IPS-NIHi7 (cell line): ENCODE measurements around the gene MROH7.
"Not testable (repeated sequence)": the region's sequence is repeated elsewhere in the genome, so short reads cannot be mapped to it uniquely, and the experiment has no call there.

Source experiments
- DNase-seq: peaks from one replicate; pipeline ENCODE4 v3.0.0; 2012; ENCODE audit warnings: mixed read lengths; ENCODE audit errors: extremely low spot score

The MROH7 gene

DNA sequence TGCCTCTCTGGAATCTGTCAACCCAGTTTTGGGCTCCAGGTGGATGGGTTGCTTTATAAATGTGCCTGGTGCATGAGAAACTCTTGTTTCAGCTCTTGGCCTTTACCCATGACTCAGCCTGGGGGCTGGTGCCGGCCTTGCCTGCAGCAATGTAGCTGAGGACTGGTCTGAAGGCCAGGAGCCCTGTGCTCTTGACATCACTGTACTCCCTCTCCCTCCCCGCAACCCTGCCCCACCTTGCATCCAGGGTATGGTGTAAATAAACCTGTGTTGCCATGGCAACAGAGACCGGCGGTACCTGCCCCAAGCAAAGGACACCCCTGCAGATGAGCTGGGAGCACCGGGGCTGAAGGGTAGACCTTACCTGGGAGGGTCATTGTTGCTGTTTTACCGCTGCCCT is 31.5 kb upstream of the MROH7 start:
- DNase-seq, result peak; percentile 54

DNA sequence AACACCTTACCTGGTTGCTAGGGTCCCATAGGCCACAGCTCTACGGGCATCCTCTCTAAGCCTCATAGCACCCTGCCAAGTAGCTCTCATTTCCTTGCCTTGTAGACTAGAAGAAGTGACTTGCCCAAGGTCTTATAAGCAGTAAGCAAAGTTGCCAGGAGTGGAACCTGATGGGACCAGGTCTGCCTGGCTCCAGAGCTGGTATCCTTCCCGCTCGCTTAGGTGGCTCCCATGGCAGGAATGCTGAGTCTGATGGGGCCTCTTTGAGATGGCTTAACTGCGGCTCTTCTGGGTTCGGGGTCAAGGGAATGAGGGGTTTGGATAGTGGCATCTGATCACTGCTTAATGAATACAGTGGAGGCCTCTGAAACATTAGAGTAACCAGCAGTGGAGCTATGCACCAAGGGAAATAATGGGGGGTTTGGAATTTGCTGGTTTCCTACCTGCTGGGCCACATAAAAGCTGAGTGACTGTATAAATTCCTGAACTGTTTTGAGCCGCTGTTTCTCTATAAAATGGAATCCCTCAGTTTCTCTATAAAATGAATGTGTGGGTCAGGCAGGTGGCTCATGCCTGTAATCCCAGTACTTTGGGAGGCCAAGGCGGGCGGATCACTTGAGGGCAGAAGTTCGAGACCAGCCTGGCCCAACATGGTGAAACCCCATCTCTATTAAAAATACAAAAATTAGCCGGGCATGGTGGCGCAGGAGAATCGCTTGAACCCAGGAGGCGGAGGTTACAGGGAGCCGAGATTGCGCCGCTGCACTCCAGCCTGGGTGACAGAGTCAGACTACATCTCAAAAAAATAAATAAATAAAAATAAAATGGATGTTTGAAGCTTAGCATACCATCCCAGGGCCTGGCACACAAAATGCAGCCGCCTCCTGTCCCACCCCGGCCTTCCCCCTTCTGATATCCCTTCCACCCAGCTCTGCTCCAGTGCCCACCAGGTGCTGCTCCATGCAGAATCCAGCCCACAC is 30.7 kb upstream of the MROH7 start:
- DNase-seq, result no peak

DNA sequence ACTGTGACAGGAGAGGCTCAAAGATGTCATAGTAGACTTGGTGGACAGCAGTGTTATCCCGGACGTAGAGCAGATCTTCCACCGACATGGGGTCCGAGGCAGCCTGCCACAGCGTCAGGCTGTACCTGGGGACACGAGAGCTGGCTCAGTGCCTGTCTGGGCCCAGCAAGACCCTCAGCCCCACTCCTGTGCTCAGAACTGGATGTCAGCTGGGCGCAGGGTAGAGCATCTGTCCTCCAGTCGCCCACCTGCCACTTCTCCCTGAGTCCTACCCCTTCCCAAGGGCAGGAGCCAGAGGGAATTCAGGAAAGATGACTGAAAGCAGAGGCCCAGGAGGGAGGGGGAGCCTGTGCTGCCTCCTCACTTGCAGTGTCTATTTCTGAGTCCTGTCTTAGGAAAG is 30.0 kb upstream of the MROH7 start:
- DNase-seq, result no peak

DNA sequence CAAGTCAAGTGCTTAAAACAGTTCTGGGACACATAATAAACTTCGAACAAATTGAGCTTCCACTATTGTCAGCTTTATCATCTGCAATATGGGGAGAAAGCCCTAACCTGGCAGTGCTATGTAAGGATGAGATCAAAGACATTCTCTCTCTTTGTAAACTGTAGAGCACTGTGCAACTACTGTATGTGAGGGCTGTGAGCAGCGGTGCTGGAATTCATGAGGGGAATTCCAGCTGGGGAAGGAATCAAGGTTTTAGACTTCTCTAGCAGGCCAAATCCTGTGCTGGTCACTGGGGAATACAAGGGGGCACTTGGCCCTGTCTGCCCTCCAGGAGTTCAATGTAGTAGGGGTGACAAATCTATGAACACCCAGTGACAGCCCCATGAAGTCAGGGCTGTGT is 27.6 kb upstream of the MROH7 start:
- DNase-seq, result no peak

DNA sequence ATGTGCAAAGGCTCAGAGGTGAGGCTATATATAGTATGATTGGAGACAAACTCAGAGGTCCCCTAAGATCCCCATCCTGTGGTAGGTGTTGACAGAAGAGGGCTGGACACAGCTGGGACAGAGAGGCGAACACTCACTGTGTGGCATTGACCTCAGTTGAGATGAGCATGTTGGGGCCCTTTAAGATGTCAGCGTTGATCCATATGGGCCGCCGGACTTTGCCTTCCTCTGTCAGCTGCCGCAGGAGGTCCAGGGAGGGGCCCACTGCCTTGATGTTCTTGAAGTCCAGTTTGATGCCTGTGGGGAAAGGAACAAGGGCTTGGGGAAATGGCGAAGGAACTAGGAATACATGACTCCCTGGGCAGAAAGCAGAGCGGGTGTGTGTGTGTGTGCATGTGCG is 27.0 kb upstream of the MROH7 start:
- DNase-seq, result no peak

DNA sequence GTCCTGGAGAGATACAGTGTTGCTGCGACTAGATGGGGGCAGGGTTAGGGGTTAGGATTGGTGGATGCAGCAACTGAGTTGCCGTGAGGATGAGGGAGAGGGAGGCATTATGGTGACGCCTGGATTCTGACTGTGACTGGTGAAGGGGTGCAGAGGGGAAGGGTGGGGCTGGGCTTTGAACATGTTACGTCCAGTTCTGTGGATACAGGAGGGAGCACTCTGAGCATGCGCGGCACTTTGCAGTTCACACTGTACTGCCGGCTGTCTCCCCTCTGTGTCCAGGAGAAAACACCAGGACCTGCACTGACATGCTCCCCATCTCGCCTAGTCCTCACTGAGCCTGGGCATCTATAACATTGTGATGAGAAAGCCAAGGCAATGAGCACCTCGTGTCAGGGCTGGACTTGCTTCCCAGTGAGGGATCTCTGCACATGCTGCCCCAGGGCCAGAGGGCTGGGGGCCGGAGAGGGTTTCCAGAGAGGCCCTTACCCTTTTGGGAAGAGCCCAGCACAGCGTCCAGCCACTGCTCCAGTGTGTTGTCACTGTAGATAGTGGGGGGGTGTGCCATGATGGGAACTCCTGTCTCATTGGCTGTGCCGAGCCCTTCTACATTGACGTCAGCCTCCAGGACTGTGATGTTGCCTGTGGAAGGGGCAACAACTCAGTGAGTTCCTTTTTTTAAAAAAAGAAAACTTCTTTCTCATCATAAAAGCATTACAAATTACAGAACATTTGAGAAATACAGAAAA is 25.9 kb upstream of the MROH7 start:
- DNase-seq, result no peak

DNA sequence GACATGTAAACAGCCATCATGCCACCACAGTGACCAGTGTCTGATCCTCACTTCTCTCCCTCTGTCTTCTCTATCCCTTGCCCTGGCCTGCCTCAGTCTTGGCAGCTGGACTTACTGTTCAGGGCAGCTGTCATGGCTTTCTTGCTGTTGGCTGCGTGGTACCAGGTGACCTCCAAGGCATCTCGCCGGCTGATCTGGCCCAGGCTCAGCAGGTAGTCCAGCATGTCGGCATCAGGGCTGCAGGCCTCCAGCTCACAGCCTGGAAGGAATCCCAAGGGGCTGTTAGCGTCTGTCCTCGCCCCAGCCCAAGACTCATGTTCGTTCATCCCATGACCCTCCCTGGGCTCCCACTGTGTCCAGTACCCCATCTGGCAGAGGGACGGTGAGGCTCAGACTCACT is 21.8 kb upstream of the MROH7 start:
- no peak for DNase-seq

DNA sequence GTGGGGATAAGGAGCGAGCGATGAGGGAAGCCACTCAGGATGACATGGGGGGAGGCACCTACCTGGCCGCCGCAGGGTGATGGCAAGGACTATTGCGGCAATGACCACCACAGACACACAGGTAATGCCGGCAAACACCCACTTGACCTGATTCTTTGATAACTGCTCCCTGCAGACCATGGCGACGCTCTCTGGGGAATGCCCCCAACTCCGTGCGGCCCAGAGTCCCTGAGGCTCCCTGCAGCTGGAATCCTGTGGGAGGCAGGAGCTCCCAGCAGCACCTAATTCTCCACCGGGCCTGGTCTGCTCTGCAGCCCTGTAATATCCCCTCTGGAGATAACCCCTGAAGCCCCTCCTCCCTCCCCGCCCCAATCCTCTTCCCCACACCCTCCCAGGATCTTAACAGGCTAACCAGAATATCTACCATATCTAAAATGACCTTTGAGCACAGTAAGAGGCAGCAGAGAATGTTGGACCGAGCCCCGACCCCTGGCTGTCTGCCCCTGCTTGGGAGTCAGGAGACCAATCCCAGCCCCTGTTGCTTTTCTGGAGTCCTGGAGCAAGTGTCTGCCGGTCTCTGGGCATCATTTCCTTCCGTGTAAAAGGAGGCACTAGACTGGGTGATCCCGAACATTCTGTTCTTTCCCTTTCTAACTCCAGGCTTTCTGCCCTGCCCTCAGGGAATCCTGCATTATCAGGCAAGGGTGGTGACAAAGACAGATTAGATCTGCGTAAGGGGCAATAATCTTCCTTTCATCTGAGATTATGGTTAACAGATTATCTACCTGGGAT is 18.2 kb upstream of the MROH7 start, which contains the start of gene FAM151A:
Gene FAM151A, minus strand, starts transcription at position 310 of the 792 bp plus-strand sequence. Its CDS starts 130 bp downstream, at position 180.
- DNase-seq, result no peak

DNA sequence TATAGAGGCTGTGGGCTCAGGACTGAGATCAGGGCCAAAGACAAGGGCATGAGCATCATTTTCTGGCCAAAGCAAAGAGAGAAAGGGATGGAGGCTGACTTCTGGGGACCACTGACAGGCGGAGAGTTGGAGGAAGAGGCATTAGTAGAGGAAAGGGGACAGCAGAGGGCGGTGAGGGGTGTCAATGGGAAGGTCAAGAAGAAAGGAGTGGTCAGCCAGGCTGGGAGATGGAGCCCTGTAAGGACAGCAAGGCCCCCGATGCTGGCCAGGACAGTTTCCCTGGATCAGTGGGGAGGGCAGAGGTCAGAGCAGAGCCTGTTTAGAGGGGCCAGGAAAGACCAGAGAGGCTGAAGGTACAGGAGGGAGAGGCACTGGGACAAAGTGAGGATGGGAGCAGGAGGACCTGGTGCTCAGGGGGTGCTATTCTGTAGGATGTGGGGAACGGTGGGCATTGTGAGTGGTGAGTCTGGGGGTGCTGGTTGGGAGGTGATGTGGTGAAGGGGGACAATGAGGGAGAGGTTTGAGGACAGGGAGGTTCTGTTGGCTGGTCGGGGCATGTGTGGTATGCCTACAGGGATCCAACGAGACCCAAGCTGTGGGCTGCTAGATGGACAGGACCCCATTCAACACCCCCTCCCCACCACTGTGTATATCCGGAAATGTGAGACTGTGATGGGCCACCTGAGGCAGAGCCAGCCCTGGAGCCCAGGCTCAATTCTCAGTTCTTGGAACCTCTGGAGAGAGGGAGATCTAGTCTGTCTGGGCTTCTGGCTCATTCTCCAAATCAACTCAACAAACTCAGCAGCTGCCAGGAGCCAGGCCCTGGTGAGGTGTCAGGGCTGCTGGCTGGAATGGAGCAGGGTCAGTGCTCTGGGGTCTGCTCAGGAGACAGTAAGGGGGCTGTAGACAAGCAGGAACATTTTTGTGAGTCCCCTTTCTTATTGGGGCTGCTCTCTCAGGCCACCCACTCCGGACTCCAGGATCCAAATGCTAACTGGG is 16.8 kb upstream of the MROH7 start:
- no peak for DNase-seq

DNA sequence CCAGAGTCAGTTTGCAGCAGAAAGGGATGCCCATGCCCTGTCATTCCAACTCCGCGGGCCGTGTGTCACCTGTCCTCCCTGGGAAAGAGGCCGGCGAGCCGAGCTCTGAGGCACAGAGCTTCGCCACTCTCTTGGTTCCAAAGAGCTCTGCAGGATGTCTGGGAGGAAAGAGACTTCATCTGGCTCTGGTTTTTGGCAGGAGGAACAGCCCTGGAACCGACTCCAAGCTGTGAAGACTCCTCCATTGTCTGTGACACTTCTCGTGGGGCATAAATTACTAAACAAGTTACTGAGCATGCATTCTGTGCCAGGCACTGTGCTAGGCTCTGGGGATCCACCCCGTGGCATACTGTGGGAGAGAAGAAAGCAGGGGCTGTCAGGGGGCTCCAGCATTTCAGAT is 14.4 kb upstream of the MROH7 start:
- no peak for DNase-seq

DNA sequence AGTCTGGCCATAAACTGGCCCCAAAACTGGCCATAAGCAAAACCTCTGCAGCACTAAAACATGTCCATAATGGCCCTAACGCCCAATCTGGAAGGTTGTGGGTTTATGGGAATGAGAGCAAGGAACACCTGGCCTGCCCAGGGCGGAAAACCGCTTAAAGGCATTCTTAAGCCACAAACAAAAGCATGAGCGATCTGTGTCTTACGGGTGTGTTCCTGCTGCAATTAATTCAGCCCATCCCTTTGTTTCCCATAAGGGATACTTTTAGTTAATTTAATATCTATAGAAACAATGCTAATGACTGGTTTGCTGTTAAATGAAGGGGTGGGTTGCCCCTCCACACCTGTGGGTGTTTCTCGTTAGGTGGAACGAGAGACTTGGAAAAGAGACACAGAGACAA is 5.8 kb upstream of the MROH7 start:
- DNase-seq, result not testable (repeated sequence)

DNA sequence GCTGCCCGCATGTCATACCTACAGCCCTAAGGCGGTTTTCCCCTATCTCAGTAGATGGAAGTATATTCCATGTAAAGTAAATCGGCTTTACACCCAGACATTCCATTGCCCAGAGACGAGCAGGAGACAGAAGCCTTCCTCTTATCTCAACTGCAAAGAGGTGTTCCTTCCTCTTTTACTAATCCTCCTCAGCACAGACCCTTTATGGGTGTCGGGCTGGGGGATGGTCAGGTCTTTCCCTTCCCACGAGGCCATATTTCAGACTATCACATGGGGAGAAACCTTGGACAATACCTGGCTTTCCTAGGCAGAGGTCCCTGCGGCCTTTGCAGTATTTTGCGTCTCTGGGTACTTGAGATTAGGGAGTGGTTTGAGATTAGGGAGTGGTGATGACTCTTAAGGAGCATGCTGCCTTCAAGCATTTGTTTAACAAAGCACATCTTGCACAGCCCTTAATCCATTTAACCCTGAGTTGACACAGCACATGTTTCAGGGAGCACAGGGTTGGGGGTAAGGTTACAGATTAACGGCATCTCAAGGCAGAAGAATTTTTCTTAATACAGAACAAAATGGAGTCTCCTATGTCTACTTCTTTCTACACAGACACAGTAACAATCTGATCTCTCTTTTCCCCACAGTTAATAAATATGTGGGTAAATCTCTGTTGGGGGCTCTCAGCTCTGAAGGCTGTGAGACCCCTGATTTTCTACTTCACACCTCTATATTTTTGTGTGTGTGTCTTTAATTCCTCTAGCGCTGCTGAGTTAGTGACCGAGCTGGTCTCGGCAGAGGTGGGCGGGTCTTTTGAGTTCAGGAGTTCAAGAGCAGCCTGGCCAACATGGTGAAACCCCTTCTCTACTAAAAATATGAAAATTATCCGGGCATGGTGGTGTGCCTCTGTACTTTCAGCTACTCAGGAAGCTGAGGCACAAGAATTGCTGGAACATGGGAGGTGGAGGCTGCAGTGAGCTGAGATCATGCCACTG is 4.8 kb upstream of the MROH7 start:
- DNase-seq, result not testable (repeated sequence)

DNA sequence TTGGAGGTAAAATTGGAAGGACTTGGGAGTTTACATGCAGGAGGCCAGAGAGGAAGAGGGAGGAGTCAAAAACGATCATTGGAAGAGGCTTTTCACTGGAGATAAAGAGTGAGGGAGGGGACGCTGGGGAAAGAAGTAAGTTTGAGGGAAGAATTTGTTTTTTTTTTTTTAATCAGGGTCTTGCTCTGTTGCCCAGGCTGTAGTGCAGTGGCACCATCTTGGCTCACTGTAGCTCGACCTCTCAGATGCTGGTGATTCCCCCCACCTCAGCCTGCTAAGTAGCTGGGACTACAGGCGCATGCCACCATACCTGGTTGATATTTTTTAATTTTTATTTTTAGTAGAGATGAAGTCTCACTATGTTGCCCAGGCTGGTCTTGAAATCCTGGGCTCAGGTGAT is 1.2 kb upstream of the MROH7 start:
- no peak for DNase-seq

DNA sequence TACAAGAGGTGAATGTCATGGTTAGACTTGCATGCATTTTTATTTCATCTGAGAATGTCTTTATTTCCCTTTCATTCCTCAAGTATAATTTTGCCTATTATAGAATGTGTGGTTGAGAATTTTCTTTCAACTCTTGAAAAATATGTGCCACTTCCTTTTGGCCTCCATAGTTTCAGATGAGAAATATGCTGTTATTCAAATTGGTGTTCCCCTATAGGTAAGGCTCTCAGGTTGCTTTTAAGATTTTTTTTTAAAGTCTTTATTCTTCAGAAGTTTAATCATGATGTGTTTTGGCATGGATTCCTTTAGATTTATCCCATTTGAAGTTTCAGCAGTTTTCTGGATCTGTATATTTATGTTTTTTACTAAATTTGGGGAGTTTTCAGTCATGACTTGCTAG is 2.1 kb downstream of the MROH7 start:
- no peak for DNase-seq

DNA sequence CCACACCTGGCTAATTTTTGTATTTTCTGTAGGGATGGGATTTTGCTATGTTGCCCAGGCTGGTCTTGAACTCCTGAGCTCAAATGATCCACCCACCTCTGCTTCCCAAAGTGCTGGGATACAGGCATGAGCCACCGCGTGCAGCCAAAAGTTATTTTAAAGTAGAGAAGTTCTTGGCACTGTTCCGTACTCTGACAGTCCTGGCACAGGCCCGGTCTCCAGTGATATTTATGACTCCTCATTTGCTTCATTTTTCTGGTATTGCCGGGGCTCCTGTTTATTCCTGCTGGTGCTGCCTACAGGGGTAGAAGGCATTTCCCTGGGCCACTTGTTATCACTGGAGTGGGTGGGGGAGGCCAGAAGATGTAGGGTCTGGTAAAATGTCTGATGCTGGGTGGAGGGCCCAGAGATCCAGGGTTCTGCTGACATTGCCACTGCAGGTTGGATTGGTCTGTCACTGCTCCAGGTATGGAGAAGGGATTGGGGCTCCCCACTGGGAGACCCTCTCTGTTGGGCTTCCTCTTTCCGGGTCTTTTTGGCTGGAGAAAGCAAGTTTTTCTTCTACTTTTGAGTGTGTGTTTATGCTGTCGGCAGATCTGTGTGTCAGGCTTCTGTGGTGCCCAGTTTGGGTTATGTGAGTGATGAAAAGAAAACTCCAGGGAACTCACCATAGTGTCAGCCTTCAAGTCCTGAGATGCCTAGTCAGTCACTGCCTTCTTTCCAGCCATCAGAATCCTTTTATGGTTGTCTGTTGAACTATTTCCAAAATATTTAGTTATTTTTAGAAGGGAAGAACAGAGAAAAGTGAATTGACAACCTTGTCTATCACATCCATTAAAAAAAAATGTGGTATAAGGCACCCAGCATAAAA is 4.5 kb downstream of the MROH7 start:
- DNase-seq, result no peak

DNA sequence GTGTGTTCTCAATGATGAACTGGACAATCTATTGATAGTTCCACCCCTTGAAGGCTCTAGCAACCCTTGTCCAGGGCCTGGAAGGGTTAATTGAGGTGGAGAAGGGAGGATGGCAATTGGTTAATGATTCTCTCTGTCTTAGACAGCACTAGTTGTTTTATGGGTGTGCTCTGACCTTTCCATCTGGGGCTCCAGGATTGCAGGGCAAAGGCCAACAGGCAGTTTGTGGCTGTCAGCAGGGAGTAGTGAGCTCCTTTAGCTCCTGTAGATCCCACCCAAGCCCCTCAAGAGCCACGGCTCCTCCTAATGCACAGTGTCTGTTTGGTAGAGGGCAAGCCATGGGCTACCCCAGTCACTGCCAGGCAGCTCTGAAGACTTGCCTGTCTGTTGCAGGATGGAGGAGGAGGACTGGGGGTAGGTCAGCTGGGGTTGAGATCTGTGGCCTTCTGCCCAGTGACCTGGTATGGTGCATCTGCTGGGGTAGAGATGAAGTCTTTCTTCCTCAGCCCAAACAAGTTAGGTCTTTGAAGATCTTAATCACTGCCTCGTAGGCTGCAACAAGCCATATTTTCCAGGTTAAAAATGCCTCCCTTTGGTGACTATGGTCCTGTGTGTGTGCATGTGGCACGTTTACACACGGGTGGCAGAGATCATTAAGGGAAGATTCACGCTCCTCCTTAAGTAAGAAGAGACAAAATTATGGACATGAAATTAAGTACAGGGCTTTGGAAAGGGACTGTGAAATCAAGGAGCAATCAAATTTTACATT is 7.7 kb downstream of the MROH7 start:
- no peak for DNase-seq

DNA sequence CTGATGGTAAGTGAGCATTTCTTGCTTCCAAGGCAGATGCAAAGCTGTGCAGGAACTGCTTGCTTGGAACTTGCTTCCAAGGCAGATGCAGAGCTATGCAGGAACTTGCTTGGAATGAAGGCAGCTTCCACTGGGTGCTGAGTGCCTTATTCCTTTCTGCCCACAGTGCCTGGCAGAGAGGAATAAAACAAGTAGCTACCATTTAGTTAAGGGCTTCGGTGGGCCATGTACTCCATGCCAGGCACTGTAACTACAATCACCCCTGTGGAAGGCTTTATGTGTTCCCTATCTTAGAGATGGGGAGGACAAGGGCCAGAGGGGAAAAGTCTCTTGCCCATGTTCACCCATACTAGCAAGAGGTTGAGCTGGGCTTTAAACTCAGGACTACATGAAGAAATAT is 8.3 kb downstream of the MROH7 start:
- DNase-seq, result no peak

DNA sequence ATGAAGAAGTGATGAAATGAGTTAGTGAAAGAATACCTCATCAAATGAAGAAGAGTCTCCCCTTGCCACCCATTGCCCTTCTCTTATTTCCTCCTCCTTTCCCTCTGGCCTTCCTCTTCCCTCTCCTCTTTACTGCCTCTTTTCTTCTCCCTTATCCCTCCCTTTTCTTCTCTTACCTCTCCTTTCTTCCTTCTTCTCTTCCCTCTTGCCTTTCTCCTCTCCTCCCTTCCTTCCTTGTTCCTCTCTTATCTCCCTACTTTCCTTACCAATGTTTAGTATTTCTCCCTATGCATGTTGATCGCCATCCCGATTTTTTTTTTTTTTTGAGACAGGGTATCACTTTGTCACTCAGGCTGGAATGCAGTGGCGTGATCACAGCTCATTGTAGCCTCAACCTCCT is 8.8 kb downstream of the MROH7 start:
- no peak for DNase-seq
